ENCODE results near the gene TFF1.

GRCh38 chr21:42344631-42345030, 21.7 kb downstream of the TFF1 start:
- TF ChIP-seq CTCF (IDR thresholded peaks at IDR 0.05; ENCODE audit: low read length) (no peak), EZH2phosphoT487 (IDR thresholded peaks at IDR 0.05; ENCODE audit: low read length) (no peak)
